GM12878 (cell line): ENCODE measurements around the gene ATL1. TPM values are rescaled to one million over a fixed set of nuclear protein-coding genes. Genes with fewer than 3 reads are reported as not detected.

Experiments used
- ATAC-seq: fragments of 200-7000 bp; cut with Tn5 transposase; 3 replicates; pipeline ENCODE4 v1.9.1; 2020; ENCODE audit warnings: mild to moderate bottlenecking, moderate library complexity
- BruUV-seq: library from RNA; stranded (reverse); fragments of 400-500 nt; replicated peaks from 2 replicates; lab custom pipeline; 2021; lab: Mats Ljungman, UMichigan
- CTCF ChIA-PET: fragments of 300-600 bp; sonication (Branson Sonifier 250); formaldehyde crosslinking; extraction: SDS; loops from one replicate; lab custom pipeline; 2021; ENCODE audit warnings: inconsistent platforms; lab: Yijun Ruan, JAX
- POLR2A ChIA-PET: fragments of 350-600 bp; formaldehyde crosslinking; extraction: SDS; loops from one replicate; lab custom pipeline; 2021; ENCODE audit warnings: inconsistent platforms; lab: Charles Lee
- RAD21 ChIA-PET: fragments of 300-600 bp; sonication (Branson Sonifier 250); formaldehyde crosslinking; loops from one replicate; lab custom pipeline; 2023; ENCODE audit warnings: antibody characterized with exemption; ENCODE audit not compliant: unreplicated experiment; lab: Charles Lee
- SMC1A ChIA-PET: fragments of 300-600 bp; sonication (Branson Sonifier 250); formaldehyde crosslinking; loops from one replicate; lab custom pipeline; 2023; ENCODE audit not compliant: unreplicated experiment, uncharacterized antibody; lab: Charles Lee
- DNase-seq: peaks from one replicate; pipeline ENCODE4 v3.0.0-alpha.2; 2011; ENCODE audit warnings: low read depth, low spot score
- FAIRE-seq: peaks from 3 replicates; lab custom pipeline; 2011; peaks lifted over from hg19 to GRCh38; lab: Jason Lieb, UNC
- H2AFZ ChIP-seq: 2 replicates; pipeline ENCODE4 v1.6.0; 2011; ENCODE audit warnings: low read depth, low read length, control low read depth; ENCODE audit not compliant: control insufficient read depth
- H3K27ac ChIP-seq: 2 replicates; pipeline ENCODE4 v1.5.1; 2011; ENCODE audit warnings: control low read depth; ENCODE audit not compliant: control insufficient read depth, insufficient read depth
- H3K27me3 ChIP-seq, 2 experiments: replicated peaks in 1 of 2; 2 replicates each; pipeline versions ENCODE4 v1.6.0 to v1.6.1; 2011; ENCODE audit warnings: low read length in 1 of 2; ENCODE audit not compliant: control insufficient read depth in 2 of 2, insufficient read depth in 2 of 2
- H3K36me3 ChIP-seq, 2 experiments: 2 replicates each; pipeline ENCODE4 v1.5.1; 2011; ENCODE audit warnings: low read length in 1 of 2; ENCODE audit not compliant: control insufficient read depth in 2 of 2, insufficient read depth in 2 of 2
- H3K4me1 ChIP-seq: 2 replicates; pipeline ENCODE4 v1.6.1; 2011; ENCODE audit warnings: mild to moderate bottlenecking, low read length, moderate library complexity, mixed read lengths; ENCODE audit not compliant: control insufficient read depth, insufficient read depth
- H3K4me2 ChIP-seq: 2 replicates; pipeline ENCODE4 v1.6.0; 2011; ENCODE audit warnings: control low read depth; ENCODE audit not compliant: control insufficient read depth, insufficient read depth
- H3K4me3 ChIP-seq: fragments of 200-600 bp; sonication (generic); 2 replicates; pipeline ENCODE4 v1.5.1; 2016
- H3K79me2 ChIP-seq: 2 replicates; pipeline ENCODE4 v1.6.0; 2011; ENCODE audit warnings: low read length; ENCODE audit not compliant: control insufficient read depth, insufficient read depth
- H3K9ac ChIP-seq: 2 replicates; pipeline ENCODE4 v1.8.0; 2011; ENCODE audit warnings: low read length, control low read depth, mixed read lengths; ENCODE audit not compliant: control insufficient read depth, insufficient read depth
- H3K9me3 ChIP-seq: replicated peaks from 3 replicates; pipeline ENCODE4 v1.5.1; 2011; ENCODE audit warnings: mild to moderate bottlenecking, low read length; ENCODE audit not compliant: control insufficient read depth, insufficient read depth
- H4K20me1 ChIP-seq: 2 replicates; pipeline ENCODE4 v1.6.0; 2011; ENCODE audit not compliant: control insufficient read depth, insufficient read depth
- CBFB ChIP-seq: IDR thresholded peaks from 2 replicates; pipeline ENCODE4 v1.6.1; 2016; ENCODE audit warnings: antibody characterized with exemption, low read depth
- IRF4 ChIP-seq: IDR thresholded peaks from 2 replicates; pipeline ENCODE4 v1.6.1; 2011; ENCODE audit warnings: low read depth, low read length
- JUND ChIP-seq: IDR thresholded peaks from 2 replicates; pipeline ENCODE4 v1.6.1; 2012; ENCODE audit warnings: low read depth, mild to moderate bottlenecking, low read length, improper control_type of control experiment, moderate library complexity
- MEF2B ChIP-seq: fragments of 450-650 bp; IDR thresholded peaks from 2 replicates; pipeline ENCODE4 v1.6.1; 2018; ENCODE audit warnings: mild to moderate bottlenecking, moderate library complexity; ENCODE audit not compliant: partially characterized antibody, poor library complexity, severe bottlenecking
- NR2C2 ChIP-seq: IDR thresholded peaks from 2 replicates; pipeline ENCODE4 v1.6.1; 2011; ENCODE audit warnings: borderline replicate concordance, low read depth; ENCODE audit not compliant: control insufficient read depth, insufficient read length
- POLR2AphosphoS2 ChIP-seq: IDR thresholded peaks from 2 replicates; pipeline ENCODE4 v1.6.1; 2011; ENCODE audit warnings: low read depth, mild to moderate bottlenecking, low read length, improper control_type of control experiment, moderate library complexity
- STAT3 ChIP-seq: IDR thresholded peaks from 2 replicates; pipeline ENCODE4 v1.6.1; 2011; ENCODE audit warnings: low read depth, low read length, improper control_type of control experiment
- TARDBP ChIP-seq: IDR thresholded peaks from 2 replicates; pipeline ENCODE4 v1.6.1; 2016; ENCODE audit warnings: borderline replicate concordance
- WGBS: methylation state at CpG from one replicate; pipeline ENCODE4 v1.1.6; 2016; ENCODE audit warnings: low lambda C conversion rate; ENCODE audit not compliant: insufficient replicate concordance, insufficient coverage; ENCODE audit errors: missing lambda C conversion rate; 5-methylcytosine and 5-hydroxymethylcytosine counted together
- in situ Hi-C: fragments of 300-500 bp; cut with MboI; formaldehyde crosslinking; loops from 9 replicates; pipeline ENCODE4 v1.14.3; 2018; ENCODE audit warnings: mixed read lengths
- intact Hi-C: fragments of 100-400 bp; cut with micrococcal nuclease; formaldehyde crosslinking; loops from one replicate; pipeline ENCODE4 v1.14.2; 2022; ENCODE audit not compliant: unreplicated experiment
- polyA plus RNA-seq, 11 experiments: library from polyadenylated mRNA; depleted of rRNA in 4 of 11; unstranded in 6 of 11; stranded (reverse) in 5 of 11; fragments of >200 nt; fragmentation: Nextera tagmentation in 4 of 11; fragmentation: Illumina TruSeq in 1 of 11; extraction: Ambion mirVana in 4 of 11; extraction: Trizol in 1 of 11; gene quantifications; 1 replicate in 1 of 11; 2 replicates in 10 of 11; pipeline versions ENCODE4 v1.2.1 to v1.2.3, GENCODE V29; 2011 to 2016; ENCODE audit warnings: inconsistent platforms in 2 of 11, missing spikeins in 2 of 11, low read depth in 1 of 11
- total RNA-seq, 4 experiments: library from RNA; depleted of rRNA in 3 of 4; stranded (reverse); fragments of >200 nt in 3 of 4; fragmentation: Illumina TruSeq in 1 of 4; extraction: Trizol in 1 of 4; gene quantifications; 2 replicates each; pipeline versions ENCODE4 v1.2.1 to v1.2.3, GENCODE V29; 2013 to 2021
- TF ChIP-seq, protein P1 (sequence below): fragments of 450-650 bp; formaldehyde crosslinking; IDR thresholded peaks from 2 replicates; pipeline ENCODE4 v1.4.0; 2020; ENCODE audit warnings: mild to moderate bottlenecking, moderate library complexity
- TF ChIP-seq, protein P2 (sequence below): IDR thresholded peaks from 2 replicates; pipeline ENCODE4 v1.6.1; 2012; ENCODE audit warnings: low read depth, low read length, improper control_type of control experiment
- TF ChIP-seq, protein P3 (sequence below): fragments of 450-650 bp; IDR thresholded peaks from 2 replicates; pipeline ENCODE4 v1.6.1; 2017; ENCODE audit warnings: low read depth, mild to moderate bottlenecking, moderate library complexity

Gene ATL1
- total and polyA plus RNA-seq, 10 of the 15 experiments (the other 5 are each of a cell fraction or from before 2014, with no cell fraction given): 0.11 to 1.2 (median 0.58) TPM; not detected in 1

DNA sequence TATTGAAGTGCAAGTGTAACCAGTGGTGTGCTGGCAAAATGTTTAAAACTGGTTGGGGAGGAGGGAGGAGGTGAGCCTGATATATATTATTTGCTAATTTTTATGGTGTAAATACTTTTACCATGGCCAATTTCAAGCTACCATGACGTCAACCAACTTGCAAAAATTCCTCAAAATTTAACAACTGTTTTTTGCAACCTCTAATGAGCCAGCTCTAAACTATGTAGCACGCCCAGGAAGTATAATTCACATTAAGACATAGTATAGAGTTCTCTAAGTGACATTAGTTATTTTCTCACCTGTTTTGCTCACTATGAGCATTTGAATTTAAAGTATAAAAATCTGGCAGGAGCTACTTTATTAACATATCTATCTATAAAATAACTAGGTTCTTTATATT lies 41.4 kb downstream of the ATL1 start (continued):
- TF ChIP-seq, protein P1, sequence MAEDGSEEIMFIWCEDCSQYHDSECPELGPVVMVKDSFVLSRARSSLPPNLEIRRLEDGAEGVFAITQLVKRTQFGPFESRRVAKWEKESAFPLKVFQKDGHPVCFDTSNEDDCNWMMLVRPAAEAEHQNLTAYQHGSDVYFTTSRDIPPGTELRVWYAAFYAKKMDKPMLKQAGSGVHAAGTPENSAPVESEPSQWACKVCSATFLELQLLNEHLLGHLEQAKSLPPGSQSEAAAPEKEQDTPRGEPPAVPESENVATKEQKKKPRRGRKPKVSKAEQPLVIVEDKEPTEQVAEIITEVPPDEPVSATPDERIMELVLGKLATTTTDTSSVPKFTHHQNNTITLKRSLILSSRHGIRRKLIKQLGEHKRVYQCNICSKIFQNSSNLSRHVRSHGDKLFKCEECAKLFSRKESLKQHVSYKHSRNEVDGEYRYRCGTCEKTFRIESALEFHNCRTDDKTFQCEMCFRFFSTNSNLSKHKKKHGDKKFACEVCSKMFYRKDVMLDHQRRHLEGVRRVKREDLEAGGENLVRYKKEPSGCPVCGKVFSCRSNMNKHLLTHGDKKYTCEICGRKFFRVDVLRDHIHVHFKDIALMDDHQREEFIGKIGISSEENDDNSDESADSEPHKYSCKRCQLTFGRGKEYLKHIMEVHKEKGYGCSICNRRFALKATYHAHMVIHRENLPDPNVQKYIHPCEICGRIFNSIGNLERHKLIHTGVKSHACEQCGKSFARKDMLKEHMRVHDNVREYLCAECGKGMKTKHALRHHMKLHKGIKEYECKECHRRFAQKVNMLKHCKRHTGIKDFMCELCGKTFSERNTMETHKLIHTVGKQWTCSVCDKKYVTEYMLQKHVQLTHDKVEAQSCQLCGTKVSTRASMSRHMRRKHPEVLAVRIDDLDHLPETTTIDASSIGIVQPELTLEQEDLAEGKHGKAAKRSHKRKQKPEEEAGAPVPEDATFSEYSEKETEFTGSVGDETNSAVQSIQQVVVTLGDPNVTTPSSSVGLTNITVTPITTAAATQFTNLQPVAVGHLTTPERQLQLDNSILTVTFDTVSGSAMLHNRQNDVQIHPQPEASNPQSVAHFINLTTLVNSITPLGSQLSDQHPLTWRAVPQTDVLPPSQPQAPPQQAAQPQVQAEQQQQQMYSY (CRISPR knock-in tag): no peak
- TF ChIP-seq POLR2AphosphoS2: no peak
- TF ChIP-seq, all 136 proteins: peak for 0

DNA sequence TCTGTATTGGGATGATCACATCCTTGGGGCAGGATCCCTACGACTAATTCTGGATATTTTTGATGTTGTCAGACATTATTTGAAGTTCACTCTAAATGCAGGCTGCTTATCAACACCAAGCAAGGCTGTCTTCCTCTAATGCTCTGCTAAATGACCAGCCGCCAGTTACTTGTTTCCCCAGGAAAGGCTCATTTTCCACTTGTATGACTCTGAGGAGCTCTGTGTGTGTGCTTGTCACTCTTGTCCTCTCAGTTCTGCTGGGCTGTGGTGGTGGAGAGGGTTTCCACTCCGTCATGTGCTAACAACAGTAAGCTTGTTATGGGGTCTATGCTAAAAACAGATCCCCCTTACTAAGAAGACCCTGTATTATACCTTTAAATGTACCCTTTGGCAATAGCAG lies 42.1 kb downstream of the ATL1 start:
- intact Hi-C loops: no loop called here
- Histone ChIP-seq H3K9ac (no peak overlapping the region), H3K4me2 (no peak overlapping the region), H3K79me2 (no peaks in the 10 kb centered on the region), H3K27ac (no peak overlapping the region), H3K9me3 (no peaks in the 10 kb centered on the region), H3K27me3 (no peaks in the 10 kb centered on the region), H2AFZ (no peak overlapping the region), H4K20me1 (no peaks in the 10 kb centered on the region), H3K4me1 (no peaks in the 10 kb centered on the region), H3K4me3 (no peak overlapping the region), H3K36me3 (no peaks in the 10 kb centered on the region)
- FAIRE-seq (no peak), DNase-seq (no peak), ATAC-seq (no peak)
- RAD21 ChIA-PET: interaction anchor here (1.1 to 2.9 kb wide), 10 partner anchors 17 to 261 kb away, joined by 3 to 62 read pairs (median 6); no protein-coding TSS in a partner anchor
- WGBS: 61% methylated on average over 3 of the region's 3 CpGs
- in situ Hi-C loops: loop anchor here (5.0 to 25.0 kb wide), 2 partner anchors 170 to 260 kb away; partner anchors contain the start of gene ABHD12B
- SMC1A ChIA-PET: interaction anchor here (0.7 to 2.9 kb wide), 20 partner anchors 12 to 281 kb away, joined by 3 to 53 read pairs (median 4); no protein-coding TSS in a partner anchor
- CTCF ChIA-PET: interaction anchor here (0.6 to 2.9 kb wide), 18 partner anchors 10 to 356 kb away, joined by 3 to 120 read pairs (median 6); no protein-coding TSS in a partner anchor
- POLR2A ChIA-PET: no interaction called here
- TF ChIP-seq MEF2B (no peak), JUND (no peak), POLR2AphosphoS2 (no peak), IRF4 (no peak), CBFB (no peak), NR2C2 (no peak), STAT3 (no peak), TARDBP (no peak)
- TF ChIP-seq, protein P2, sequence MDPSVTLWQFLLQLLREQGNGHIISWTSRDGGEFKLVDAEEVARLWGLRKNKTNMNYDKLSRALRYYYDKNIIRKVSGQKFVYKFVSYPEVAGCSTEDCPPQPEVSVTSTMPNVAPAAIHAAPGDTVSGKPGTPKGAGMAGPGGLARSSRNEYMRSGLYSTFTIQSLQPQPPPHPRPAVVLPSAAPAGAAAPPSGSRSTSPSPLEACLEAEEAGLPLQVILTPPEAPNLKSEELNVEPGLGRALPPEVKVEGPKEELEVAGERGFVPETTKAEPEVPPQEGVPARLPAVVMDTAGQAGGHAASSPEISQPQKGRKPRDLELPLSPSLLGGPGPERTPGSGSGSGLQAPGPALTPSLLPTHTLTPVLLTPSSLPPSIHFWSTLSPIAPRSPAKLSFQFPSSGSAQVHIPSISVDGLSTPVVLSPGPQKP: no peak
- TF ChIP-seq, protein P3, sequence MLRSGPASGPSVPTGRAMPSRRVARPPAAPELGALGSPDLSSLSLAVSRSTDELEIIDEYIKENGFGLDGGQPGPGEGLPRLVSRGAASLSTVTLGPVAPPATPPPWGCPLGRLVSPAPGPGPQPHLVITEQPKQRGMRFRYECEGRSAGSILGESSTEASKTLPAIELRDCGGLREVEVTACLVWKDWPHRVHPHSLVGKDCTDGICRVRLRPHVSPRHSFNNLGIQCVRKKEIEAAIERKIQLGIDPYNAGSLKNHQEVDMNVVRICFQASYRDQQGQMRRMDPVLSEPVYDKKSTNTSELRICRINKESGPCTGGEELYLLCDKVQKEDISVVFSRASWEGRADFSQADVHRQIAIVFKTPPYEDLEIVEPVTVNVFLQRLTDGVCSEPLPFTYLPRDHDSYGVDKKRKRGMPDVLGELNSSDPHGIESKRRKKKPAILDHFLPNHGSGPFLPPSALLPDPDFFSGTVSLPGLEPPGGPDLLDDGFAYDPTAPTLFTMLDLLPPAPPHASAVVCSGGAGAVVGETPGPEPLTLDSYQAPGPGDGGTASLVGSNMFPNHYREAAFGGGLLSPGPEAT: no peak
- no TSS peak for BruUV-seq
